ENCODE data around the gene ANKFN1.
"Not testable (repeated sequence)": the region's sequence is repeated elsewhere in the genome, so short reads cannot be mapped to it uniquely, and the experiment has no call there.

ANKFN1 gene

GRCh38 chr17:56389356-56389755 is 236.1 kb downstream of the ANKFN1 start:
- in situ Hi-C loops (cut with MboI; ENCODE audit: low pct_unique_long_range_greater_than_20kb, low sequenced_read_pairs): no loop called here
- DNase-seq: no peak

- in situ Hi-C loops (cut with MboI; ENCODE audit: low pct_unique_long_range_greater_than_20kb, low sequenced_read_pairs): no loop called here
These were observed 239.0 kb downstream of the ANKFN1 start for GRCh38 chr17:56392321-56392720.

GRCh38 chr17:56393156-56393555 is 239.9 kb downstream of the ANKFN1 start:
- in situ Hi-C loops (cut with MboI; ENCODE audit: low pct_unique_long_range_greater_than_20kb, low sequenced_read_pairs): no loop called here
- no peak for DNase-seq

More at GRCh38 chr17:56392321-56392720, 239.0 kb downstream of the ANKFN1 start:
- DNase-seq: no peak

- DNase-seq: no peak
- in situ Hi-C loops (cut with MboI; ENCODE audit: low pct_unique_long_range_greater_than_20kb, low sequenced_read_pairs): no loop called here
These were observed 242.5 kb downstream of the ANKFN1 start for GRCh38 chr17:56395787-56396186.

GRCh38 chr17:56407086-56407485 is 253.8 kb downstream of the ANKFN1 start:
- in situ Hi-C loops (cut with MboI; ENCODE audit: low pct_unique_long_range_greater_than_20kb, low sequenced_read_pairs): no loop called here
- DNase-seq: no peak

- in situ Hi-C loops (cut with MboI; ENCODE audit: low pct_unique_long_range_greater_than_20kb, low sequenced_read_pairs); DNase-seq: not testable (repeated sequence)
These were observed 259.1 kb downstream of the ANKFN1 start for GRCh38 chr17:56412356-56412755.

- in situ Hi-C loops (cut with MboI; ENCODE audit: low pct_unique_long_range_greater_than_20kb, low sequenced_read_pairs): no loop called here
- no peak for DNase-seq
These were observed 263.5 kb downstream of the ANKFN1 start for GRCh38 chr17:56416682-56417351.

GRCh38 chr17:56424005-56424404 is 270.7 kb downstream of the ANKFN1 start:
- in situ Hi-C loops (cut with MboI; ENCODE audit: low pct_unique_long_range_greater_than_20kb, low sequenced_read_pairs): no loop called here

GRCh38 chr17:56424543-56425044 is 271.3 kb downstream of the ANKFN1 start:
- DNase-seq: no peak
- in situ Hi-C loops (cut with MboI; ENCODE audit: low pct_unique_long_range_greater_than_20kb, low sequenced_read_pairs): no loop called here

More at GRCh38 chr17:56424005-56424404, 270.7 kb downstream of the ANKFN1 start:
- no peak for DNase-seq

- DNase-seq: no peak
- in situ Hi-C loops (cut with MboI; ENCODE audit: low pct_unique_long_range_greater_than_20kb, low sequenced_read_pairs): no loop called here
These were observed 272.2 kb downstream of the ANKFN1 start for GRCh38 chr17:56425483-56425882.

- no peak for DNase-seq
- in situ Hi-C loops (cut with MboI; ENCODE audit: low pct_unique_long_range_greater_than_20kb, low sequenced_read_pairs): no loop called here
These were observed 273.6 kb downstream of the ANKFN1 start for GRCh38 chr17:56426901-56427300.

GRCh38 chr17:56431736-56432135 is 278.5 kb downstream of the ANKFN1 start:
- in situ Hi-C loops (cut with MboI; ENCODE audit: low pct_unique_long_range_greater_than_20kb, low sequenced_read_pairs): no loop called here
- no peak for DNase-seq

- in situ Hi-C loops (cut with MboI; ENCODE audit: low pct_unique_long_range_greater_than_20kb, low sequenced_read_pairs): no loop called here
- no peak for DNase-seq
These were observed 279.2 kb downstream of the ANKFN1 start for GRCh38 chr17:56432443-56432842.

- in situ Hi-C loops (cut with MboI; ENCODE audit: low pct_unique_long_range_greater_than_20kb, low sequenced_read_pairs): no loop called here
- no peak for DNase-seq
These were observed 281.3 kb downstream of the ANKFN1 start for GRCh38 chr17:56434610-56435009.

- in situ Hi-C loops (cut with MboI; ENCODE audit: low pct_unique_long_range_greater_than_20kb, low sequenced_read_pairs): no loop called here
- DNase-seq: no peak
These were observed 282.9 kb downstream of the ANKFN1 start for GRCh38 chr17:56436142-56436541.

GRCh38 chr17:56440419-56440818 is 287.1 kb downstream of the ANKFN1 start:
- DNase-seq: no peak
- in situ Hi-C loops (cut with MboI; ENCODE audit: low pct_unique_long_range_greater_than_20kb, low sequenced_read_pairs): no loop called here

- in situ Hi-C loops (cut with MboI; ENCODE audit: low pct_unique_long_range_greater_than_20kb, low sequenced_read_pairs): no loop called here
- no peak for DNase-seq
These were observed 288.0 kb downstream of the ANKFN1 start for GRCh38 chr17:56441308-56441707.

- in situ Hi-C loops (cut with MboI; ENCODE audit: low pct_unique_long_range_greater_than_20kb, low sequenced_read_pairs): no loop called here
These were observed 292.6 kb downstream of the ANKFN1 start for GRCh38 chr17:56445692-56446411.

GRCh38 chr17:56447171-56447570 is 293.9 kb downstream of the ANKFN1 start:
- in situ Hi-C loops (cut with MboI; ENCODE audit: low pct_unique_long_range_greater_than_20kb, low sequenced_read_pairs): no loop called here
- no peak for DNase-seq

More at GRCh38 chr17:56445692-56446411, 292.6 kb downstream of the ANKFN1 start:
- DNase-seq: no peak

GRCh38 chr17:56448371-56448770 is 295.1 kb downstream of the ANKFN1 start:
- DNase-seq: no peak
- in situ Hi-C loops (cut with MboI; ENCODE audit: low pct_unique_long_range_greater_than_20kb, low sequenced_read_pairs): no loop called here
